GM18873 (cell line): ENCODE data around the gene KRT5.
"Not testable (repeated sequence)": the region's sequence is repeated elsewhere in the genome, so short reads cannot be mapped to it uniquely, and the experiment has no call there.

Source experiments
- ATAC-seq: cut with Tn5 transposase; IDR thresholded peaks from one replicate; pipeline ENCODE4 v1.9.1; 2021; ENCODE audit warnings: mild to moderate bottlenecking, moderate library complexity, moderate number of reproducible peaks; ENCODE audit not compliant: unreplicated experiment, low FRiP score

Gene KRT5

DNA sequence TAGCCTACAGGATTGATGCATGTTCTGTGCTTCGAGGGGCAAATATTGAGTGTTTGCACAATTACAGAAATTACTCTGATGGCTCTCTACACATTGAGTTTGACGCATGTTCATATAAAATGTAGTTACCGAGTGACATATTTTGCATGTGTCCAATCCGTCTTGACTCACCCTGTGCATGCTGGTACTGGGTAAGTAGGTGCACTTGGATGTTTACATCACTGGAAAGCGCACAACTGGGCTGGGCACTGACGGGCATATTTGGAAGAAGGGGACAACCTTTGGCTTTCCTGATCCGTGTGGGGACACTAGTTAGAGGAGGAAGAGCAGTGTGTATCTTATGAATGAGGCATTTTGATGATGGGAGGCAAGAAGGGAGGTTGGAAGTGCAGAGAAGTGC, 22.2 kb downstream of the KRT5 start:
- no peak for ATAC-seq

DNA sequence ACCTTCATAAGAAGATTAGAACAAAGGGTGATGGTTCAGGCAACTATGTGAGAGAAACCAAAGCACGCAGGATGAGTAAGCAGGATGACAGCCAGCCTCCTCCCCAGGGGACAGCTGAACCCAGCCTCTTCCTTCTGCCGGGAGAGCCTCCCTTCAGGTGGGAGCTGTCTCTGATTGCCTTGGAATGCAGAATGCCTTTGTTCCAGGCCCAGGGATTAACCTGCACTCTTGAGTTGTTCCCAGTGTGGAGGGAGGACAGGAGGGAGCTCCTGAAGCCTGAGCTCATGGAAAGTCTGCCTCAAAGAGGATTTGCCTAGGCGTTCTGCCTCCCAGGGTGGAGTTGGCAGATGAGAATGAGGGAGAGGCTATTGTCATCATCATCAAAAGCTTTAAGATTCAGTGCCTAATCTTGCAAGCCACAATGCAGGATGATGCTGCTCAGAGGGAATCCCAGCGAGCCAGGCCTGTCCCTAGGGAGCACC, 23.6 kb downstream of the KRT5 start:
- no peak for ATAC-seq

DNA sequence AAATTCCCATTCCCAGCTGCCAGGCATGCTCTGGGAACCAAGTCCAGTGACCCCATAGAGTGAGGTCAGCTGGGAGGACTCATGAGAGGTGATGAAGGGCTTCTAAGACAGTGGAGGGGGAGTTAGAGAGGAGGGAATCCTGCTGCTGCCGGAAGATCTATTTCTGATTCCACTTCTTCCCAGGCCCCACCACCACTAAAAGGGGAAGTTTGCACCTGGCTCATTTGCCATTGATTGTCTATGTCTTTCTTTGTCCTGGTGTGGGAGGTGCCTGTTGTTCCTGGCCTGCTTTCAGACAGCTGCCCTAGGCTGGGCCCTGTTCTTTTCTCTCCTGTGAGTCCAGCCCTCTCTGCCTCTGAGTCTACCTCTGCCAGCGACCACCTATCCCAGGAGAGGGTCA, 24.1 kb downstream of the KRT5 start:
- ATAC-seq = no peak

DNA sequence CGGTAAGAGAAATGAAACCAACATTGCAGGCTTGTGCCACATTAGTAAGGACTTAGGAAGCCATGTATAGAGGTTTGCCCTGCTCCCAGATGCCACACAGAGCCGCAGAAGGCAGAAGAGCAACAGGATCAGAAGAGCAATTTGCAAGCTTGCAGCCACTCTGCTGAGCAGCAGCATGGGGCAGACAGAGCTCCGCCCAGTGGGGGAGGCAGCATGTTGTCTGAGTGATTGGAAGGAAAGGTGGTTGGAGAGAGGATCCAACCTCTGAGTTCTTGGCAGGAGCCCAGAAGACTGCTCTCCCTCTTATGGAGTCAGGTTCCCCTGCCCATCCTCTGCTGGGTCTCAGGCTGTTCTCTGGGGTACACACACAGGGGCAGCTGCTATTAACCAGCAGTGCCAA, 24.8 kb downstream of the KRT5 start:
- ATAC-seq = no peak

DNA sequence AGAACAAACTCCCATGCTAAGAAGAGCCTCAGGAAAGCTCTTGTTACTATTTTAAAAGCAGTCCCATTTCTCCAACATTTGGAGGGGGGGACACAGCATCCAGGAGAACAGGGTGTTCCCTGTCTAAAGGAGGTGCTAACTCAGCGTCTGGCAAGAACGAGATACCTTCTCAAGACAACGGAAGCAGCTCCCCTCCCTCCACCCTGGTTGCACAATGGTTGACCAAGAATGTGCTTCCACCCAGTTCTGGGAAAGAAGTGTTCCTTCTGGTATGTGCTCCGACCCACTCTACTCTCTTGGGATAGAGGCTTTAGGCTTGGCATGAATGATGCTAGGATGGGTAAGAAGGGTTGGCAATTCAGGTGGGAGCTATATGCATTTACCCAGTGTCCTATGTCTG, 25.7 kb downstream of the KRT5 start:
- no peak for ATAC-seq

DNA sequence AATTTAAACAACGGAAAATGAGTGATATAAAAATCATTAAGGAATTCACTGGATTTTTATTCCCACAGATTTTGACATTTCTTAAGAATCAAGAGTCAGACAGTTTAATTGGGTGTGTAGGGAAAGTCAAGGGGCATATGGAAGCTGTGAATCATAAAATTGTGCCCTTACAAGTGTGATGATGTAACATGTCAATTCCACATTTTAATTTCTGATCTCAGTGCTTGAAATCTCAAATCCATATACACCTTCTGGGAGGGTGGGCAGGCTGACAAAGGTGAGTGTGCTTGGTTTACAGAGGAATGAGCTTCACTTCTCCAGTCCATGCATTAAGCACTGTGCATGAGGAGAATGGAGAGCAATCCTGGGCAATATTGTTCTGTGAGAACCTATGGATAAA, 26.1 kb downstream of the KRT5 start:
- no peak for ATAC-seq

DNA sequence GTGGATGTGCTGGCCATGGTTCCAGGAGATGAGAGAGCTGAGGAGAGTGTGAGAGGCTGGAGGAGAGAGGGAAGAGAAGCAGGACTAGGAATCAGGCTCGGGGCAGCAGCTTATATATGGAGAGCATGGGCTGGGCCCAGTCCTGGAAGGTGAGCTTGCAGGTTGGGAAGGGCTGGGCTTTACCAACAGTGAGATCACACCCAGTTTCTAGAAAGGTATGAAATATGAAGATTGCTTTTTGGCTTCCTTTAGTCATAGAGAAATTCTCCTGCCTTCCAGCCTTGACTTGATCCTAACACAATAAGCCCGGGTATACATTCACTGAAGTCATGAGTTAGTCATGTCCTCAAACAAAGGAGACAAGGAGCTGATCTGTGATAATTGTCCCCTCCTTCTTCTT, 27.0 kb downstream of the KRT5 start, which contains the start of gene KRT6A:
Gene KRT6A (minus strand): TSS at position 86 of the 400 bp plus-strand sequence. CDS start 69 bp downstream, at position 17.
- ATAC-seq = no peak

DNA sequence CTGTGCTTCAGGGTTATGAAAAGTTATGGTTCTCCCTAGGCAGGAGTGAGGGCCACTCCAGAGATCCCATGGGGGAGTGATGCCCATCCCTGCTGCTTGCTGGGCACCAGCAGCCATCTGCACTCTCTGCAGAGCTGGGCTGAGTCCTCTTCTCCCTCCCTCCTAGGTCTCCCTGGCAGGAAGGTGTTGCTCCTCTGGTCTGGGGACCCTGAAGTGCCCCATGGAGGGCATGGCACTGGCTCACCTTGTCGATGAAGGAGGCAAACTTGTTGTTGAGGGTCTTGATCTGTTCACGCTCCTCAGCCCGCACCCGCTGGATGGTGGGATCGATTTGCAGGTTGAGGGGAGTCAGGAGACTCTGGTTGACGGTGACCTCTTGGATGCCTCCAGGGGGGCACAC, 27.8 kb downstream of the KRT5 start:
- ATAC-seq = not testable (repeated sequence)

DNA sequence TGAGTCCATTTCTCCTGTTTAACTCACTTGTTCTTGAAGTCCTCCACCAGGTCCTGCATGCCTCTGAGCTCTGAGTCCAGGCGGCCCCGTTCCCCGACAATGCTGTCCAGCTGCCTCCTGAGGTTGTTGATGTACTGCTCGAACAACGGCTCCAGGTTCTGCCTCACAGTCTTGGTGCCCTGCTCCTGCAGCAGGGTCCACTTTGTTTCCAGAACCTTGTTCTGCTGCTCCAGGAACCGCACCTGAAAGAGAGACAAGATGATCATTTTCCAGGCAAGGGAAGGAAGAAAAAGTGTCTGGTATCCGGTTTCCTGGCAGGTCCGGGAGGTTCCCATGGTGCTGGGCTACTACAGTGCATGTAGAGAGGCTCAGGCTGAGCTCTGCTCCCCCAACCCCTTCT, 28.7 kb downstream of the KRT5 start:
- not testable (repeated sequence) for ATAC-seq

DNA sequence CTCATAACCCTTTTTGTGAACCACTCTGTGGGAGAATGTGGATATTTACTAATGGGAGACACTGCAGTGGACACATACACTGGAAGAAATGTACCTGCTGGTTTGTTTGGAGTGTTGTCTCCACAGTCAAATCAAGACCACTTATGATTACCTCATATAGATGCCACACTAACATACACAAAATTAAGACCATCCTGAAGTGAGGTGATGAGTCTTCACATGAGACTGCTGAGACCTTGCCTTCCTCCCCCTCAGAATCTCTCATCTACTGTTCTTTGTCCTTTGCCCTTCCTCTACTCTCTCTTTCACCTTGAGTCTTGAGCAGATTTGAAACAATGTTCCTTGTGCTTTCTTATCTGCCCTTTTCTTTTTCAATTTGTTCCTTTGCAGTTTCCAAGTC, 31.5 kb downstream of the KRT5 start:
- no peak for ATAC-seq

DNA sequence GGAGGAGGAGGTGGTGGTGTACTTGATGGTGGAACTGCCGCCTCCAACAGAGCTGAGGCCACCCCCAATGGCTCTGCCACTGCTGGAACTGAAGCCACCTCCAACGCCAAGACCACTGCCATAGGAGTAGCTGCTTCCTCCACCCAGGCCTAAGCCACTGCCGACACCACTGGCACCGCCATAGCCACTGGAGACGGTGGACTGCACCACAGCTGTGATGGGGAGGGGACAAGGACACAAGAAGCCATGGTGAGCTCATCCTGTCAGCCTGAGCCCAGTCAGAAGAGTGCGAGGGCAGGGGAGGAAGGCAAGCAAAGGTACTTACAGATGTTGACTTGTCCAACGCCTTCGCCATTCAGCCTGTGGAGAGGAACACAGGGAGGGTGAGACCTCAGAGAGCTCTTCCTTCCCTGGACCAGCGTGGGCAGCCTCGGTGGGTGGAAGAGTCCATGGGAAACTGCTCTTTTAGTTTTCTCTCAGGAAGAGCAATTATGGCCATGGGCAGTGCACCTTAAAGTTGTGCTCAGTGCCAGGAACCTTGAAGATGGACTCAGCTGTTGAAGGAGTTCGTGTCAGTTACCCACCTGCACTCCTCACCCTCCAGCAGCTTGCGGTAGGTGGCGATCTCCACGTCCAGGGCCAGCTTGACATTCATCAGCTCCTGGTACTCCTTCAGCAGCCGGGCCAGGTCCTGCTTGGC, 32.3 kb downstream of the KRT5 start:
- ATAC-seq = not testable (repeated sequence)

DNA sequence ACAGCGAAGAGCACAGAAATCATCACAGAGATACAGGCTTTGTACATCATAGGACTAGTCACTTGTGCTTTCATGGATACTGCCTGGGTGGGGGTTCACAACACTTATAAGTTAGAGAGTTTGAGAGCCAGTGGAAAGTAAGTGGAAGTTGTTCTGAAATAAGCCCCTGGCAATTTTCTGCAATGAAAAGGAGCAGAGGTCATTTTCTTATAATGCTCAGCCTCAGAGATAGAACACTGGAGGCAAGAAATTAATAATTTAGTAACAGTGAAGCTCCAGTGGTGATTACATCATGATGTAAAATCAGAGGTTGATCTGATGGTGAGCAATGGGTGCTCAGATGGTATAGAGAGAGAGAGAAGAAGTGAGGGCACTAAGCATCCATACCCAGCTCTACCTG, 33.0 kb downstream of the KRT5 start:
- no peak for ATAC-seq

DNA sequence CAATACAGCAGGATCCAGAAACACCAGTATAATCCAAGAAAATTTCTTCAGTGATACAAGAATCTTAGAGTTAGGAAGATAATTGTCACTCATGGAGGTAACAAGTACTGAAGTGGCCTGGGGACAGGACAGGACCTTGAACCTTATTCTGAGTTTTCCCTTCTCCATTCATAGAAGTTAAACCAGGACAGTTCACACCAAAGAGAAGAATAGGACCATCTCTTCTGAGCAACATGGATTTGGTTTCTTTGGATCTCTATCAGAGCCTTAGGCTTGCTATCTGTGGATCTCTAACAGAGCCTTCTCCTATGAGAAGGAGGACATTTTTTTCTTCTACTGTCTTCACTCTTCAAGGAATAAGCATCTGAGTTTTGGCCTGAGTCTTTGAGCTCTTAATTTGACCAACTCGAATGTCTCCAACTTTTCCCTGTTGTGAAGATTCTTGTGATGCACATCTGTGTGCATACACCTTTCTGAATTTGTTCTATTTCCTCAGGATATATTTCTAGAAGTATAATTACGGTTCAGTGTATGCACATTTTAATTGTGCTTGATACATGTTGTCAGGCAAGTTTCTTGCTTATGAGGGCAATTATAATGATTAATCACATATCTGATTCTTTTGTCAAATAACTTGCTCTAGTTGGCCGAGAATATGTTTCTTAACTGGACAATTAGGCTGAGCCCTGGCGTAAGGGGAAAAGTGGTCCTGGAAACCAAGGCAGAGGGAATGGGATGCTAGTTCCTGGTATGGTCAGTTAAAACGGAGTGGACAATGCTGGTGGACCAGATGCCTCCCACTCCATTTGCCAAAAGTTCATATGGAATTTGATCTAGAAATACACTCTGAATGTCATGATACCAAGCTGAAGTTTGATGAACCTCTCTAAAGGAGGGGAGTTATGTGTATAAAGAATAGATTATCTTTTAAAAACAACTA, 33.8 kb downstream of the KRT5 start:
- no peak for ATAC-seq

DNA sequence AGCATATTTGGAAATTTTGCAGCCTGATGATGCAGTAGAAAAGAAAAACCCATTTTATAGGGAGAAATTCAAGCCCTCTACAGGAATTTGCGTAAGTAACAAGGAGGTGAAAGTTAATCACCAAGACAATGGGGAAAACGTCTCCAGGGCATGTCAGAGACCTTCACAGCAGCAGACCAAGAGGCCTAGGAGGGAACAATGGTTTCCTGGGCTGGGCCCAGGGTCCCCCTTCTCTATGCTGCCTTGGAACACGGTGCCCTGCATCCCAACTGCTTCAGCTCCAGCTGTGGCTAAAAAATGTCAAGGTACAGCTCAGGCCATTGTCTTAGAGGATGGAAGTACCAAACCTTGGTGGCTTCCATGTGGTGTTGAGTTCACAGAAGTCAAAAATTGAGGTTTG, 40.1 kb downstream of the KRT5 start:
- ATAC-seq = no peak

DNA sequence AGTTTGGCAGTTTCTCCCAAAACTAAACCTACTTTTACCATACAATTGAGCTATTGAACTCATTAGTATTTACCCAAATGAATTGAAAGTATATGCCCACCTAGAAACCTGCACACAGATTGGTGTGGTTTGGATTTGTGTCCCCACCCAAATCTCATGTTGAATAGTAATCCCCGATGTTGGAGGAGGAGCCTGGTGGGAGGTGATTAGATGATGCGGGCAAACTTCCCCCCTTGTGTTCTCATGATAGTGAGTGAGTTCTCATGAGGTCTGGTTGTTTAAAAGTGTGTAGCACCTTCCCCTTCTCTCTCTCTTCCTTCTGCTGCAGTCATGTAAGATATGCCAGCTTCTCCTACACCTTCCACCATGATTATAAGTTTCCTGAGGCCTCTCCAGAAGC, 42.5 kb downstream of the KRT5 start:
- ATAC-seq = no peak

DNA sequence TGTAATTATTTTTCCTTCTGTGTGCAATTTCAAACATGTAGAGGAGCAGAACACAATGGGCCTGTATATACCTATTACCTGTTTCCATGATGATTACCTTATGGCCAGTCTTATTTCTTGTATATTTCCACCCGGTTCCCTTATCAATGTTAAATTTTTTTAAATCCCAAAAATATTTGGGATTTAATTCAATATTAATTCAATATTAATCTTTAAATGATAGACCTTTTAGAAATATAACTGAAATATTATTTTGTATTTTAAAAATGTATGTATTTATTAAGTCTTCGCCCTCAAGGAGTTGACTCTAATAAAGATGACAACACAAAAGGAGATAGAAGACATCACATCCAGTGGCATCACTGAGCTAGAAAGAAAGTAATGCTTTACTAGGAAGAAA, 46.0 kb downstream of the KRT5 start:
- ATAC-seq = no peak

DNA sequence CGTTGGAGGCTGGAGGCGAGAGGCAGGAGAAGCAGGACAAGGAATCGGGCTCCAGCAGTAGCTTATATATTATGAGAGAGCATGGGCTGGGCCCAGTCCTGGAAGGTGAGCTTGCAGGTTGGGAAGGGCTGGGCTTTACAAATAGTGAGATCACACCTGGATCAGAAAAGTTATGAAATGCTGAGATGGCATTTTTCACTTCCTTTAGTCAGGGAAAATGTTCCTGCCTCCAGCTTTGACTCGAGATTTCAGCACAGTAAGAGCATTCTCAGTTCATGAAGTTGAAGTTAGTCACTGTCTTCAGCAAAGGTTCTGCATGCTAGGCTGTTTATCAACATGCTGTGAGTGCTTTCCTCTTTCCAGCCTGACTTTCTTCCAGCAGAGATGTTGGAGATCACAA, 46.4 kb downstream of the KRT5 start, which contains the start of gene KRT6C:
Gene KRT6C (minus strand): TSS at position 38 of the 400 bp plus-strand sequence. CDS start 68 bp downstream, outside the sequence.
- no peak for ATAC-seq

DNA sequence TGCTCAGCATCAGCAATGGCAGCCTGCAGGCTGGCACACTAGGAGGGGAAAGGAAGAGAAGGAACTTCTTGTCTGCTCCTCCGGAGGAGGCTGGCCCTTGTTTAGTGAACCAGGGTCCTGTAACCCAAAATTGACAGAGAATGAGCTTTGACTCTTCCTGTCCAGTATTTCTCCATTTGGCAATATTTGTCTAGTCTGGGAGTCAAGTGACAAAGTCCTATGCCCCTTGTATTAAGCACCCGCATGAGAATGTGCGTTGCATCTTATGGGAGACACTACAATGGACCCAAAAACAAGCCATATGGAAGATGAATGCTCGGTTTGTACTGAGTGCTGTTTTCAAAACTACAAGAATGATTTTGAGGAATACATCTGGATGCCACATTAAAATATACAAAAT, 50.3 kb downstream of the KRT5 start:
- no peak for ATAC-seq

DNA sequence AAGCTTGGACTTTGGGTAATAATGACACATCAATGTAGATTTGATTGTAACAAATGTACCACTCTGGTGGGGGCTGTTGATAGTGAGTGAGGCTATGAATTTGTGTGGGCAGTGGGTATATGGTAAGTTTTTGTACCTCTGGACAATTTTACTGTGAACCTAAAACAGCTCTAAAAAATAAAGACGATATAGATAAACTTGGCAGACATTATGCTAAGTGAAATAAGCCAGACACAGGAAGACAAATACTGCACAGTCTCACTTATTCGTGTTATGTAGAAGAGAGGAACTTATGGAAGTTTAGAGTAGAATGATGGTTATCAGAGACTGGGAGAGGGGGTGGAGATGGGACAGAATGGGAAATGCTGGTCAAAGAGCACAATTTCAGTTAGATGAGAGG, 55.3 kb downstream of the KRT5 start:
- no peak for ATAC-seq
